Ishikawa (cell line): ENCODE results near the gene ICAM1.

Experiments used
- CEBPB ChIP-seq: IDR thresholded peaks from 2 replicates; pipeline ENCODE4 v1.6.1; 2012
- EGR1 ChIP-seq: IDR thresholded peaks from 2 replicates; pipeline ENCODE4 v1.6.1; 2012
- FOXM1 ChIP-seq: IDR thresholded peaks from 2 replicates; pipeline ENCODE4 v1.6.1; 2012; ENCODE audit warnings: low read depth, borderline replicate concordance
- MAX ChIP-seq: IDR thresholded peaks from 2 replicates; pipeline ENCODE4 v1.6.1; 2012
- REST ChIP-seq: IDR thresholded peaks from 2 replicates; pipeline ENCODE4 v1.6.1; 2012; ENCODE audit warnings: low read depth, mild to moderate bottlenecking
- TCF12 ChIP-seq: IDR thresholded peaks from 2 replicates; pipeline ENCODE4 v1.6.1; 2012; ENCODE audit warnings: low read depth
- TEAD4 ChIP-seq: IDR thresholded peaks from 2 replicates; pipeline ENCODE4 v1.6.1; 2012
- USF1 ChIP-seq: IDR thresholded peaks from 2 replicates; pipeline ENCODE4 v1.6.1; 2012

GRCh38 chr19:10269333-10270179 is 1.4 kb upstream of the ICAM1 start:
- TF ChIP-seq TCF12, result no peak
- TF ChIP-seq TEAD4, result no peak
- TF ChIP-seq MAX, result peak; percentile 19; the same call in 1 of the 2 replicates
- no peak for TF ChIP-seq FOXM1
- TF ChIP-seq EGR1, result no peak
- no peak for TF ChIP-seq REST
- no peak for TF ChIP-seq CEBPB
- TF ChIP-seq USF1, result no peak
